GM06990 (cell line): ENCODE measurements around the gene PIEZO1.
A peak's percentile ranks its signal among the peaks of the same experiment; 100 is the strongest.

ENCODE experiments used
- DNase-seq: peaks from one replicate; pipeline ENCODE4 v3.0.0-alpha.2; 2011; ENCODE audit not compliant: insufficient read length; ENCODE audit errors: extremely low read depth
- H3K27me3 ChIP-seq: replicated peaks from 2 replicates; pipeline ENCODE4 v1.6.0; 2011; ENCODE audit warnings: low read length; ENCODE audit not compliant: control insufficient read depth, insufficient read depth
- H3K36me3 ChIP-seq: 2 replicates; pipeline ENCODE4 v1.5.1; 2011; ENCODE audit warnings: low read length; ENCODE audit not compliant: control insufficient read depth, insufficient read depth
- H3K4me3 ChIP-seq: replicated peaks from 2 replicates; pipeline ENCODE4 v1.5.1; 2011; ENCODE audit warnings: low read depth, mild to moderate bottlenecking, control low read depth, low read length
- TF ChIP-seq, protein P1 (sequence below): IDR thresholded peaks from 2 replicates; pipeline ENCODE4 v1.5.1; 2011; ENCODE audit warnings: low read length, control low read depth, mild to moderate bottlenecking, inconsistent platforms; ENCODE audit not compliant: insufficient read depth, poor library complexity, severe bottlenecking

Gene PIEZO1

DNA sequence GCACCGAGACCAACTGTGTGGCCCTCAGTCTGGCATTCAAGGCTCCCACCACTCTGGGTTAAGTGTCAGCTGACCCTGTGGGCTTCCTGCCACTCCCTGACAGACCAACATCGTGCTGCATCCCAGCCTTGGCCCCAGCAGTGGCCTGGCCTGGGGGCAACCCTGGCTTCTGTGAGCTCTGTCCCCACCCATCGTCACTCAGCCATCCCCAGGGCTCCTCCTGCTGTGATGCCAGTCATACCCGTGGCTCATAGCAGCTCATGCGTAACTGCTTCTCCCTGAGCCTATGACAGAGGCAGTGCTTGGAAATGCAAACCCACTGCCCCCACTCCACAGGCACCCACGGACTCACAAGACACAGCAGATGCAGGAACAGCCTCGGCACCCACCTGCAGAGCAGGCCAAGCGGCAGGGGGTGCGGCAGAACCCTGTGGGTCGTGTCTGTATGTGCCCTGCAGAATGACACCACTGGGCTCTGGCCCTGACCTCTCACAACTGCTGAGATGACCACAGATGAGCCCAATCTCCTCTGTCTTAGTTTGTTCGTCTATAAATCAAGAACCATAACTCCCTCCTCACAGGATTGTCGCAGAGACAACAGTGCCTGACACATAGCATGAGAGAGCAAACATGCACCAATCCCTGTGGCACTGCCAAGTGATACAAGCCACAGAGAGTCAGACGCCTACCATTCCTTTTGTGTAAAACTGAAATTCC lies 26.6 kb downstream of the PIEZO1 start:
- Histone ChIP-seq H3K36me3 (peaks cover 8% of the 10 kb centered on the region), H3K4me3 (no peak overlapping the region), H3K27me3 (no peaks in the 10 kb centered on the region)
- TF ChIP-seq, protein P1, sequence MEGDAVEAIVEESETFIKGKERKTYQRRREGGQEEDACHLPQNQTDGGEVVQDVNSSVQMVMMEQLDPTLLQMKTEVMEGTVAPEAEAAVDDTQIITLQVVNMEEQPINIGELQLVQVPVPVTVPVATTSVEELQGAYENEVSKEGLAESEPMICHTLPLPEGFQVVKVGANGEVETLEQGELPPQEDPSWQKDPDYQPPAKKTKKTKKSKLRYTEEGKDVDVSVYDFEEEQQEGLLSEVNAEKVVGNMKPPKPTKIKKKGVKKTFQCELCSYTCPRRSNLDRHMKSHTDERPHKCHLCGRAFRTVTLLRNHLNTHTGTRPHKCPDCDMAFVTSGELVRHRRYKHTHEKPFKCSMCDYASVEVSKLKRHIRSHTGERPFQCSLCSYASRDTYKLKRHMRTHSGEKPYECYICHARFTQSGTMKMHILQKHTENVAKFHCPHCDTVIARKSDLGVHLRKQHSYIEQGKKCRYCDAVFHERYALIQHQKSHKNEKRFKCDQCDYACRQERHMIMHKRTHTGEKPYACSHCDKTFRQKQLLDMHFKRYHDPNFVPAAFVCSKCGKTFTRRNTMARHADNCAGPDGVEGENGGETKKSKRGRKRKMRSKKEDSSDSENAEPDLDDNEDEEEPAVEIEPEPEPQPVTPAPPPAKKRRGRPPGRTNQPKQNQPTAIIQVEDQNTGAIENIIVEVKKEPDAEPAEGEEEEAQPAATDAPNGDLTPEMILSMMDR: no peak
- DNase-seq: no peak

DNA sequence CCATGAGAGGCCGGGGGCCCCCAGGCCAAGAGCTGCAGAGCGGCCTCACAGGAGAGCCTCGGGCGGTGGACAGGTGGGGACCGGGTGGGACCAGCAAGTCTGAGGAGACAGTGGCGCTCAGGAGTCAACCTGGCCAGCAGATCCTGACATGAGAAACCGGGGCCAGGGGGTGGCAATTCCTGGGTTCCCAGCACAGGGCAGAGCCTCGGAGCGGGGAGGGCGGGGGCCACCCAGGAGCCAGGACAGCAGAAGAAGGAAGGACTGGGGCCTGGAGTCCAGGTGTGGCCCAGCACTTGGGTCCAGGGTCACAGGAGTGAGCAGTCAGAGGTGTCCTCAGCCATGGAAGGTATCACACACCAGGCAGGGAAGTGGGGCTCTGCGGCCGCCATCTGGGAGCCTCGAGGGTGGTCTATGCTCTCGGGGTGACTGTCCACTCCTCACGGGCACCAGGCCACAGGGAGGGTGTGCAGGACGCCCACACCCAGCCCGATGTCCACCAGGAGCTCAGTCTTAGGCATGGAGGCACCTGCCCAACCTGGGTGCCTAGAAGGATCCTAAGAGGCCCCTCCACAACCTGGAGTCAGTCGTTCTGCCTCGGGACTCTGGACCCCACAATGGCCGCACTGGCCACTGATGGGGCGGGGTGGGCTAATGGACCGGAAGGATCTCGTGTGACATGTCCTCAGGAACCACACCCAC lies 29.1 kb downstream of the PIEZO1 start:
- no peak for DNase-seq
- TF ChIP-seq, protein P1: no peak
- H3K36me3 ChIP-seq: peaks cover 7% of the 10 kb centered on the region
- no peak overlapping the region for H3K4me3 ChIP-seq
- H3K27me3 ChIP-seq: no peaks in the 10 kb centered on the region

DNA sequence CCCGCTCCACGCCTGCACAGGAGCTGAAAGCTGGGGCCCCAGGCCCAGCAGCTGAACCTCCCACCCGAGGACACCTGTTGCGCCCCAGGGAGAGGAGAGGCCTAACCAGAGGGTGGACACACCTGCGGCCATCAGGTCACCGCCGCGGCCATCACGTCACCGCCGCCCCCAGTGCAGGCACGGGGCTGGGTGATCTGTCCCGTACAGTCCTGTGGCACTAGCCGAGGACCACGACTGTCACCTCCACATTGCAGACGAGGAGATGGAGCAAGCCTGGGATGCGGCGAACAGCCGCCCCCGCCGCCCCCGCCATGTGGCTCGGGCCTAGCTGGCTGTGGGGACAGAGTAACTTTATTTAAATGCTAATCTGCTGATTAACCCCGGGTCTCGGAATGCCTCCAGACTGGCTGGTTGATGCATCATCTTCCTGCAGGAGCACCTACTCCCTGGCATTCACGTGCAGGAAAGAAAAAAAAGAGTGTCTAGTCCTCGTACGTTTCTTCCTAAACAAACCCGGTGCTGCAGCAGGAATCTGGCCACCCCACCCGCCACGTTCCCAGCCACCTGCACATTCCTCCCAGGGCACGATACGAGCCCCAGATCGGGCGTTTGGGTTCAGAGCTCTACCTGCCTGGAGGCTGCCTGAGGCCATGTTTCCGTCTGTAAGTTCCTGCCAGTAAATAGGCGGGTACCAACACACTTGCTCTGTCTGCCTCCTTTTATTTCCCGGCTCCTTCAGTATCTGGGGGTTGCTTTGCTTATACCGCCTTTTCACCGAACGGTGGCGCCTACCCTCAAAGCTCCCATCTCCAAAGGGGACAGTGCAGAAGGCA lies 29.9 kb downstream of the PIEZO1 start:
- Histone ChIP-seq H3K4me3 (no peak overlapping the region), H3K36me3 (peaks cover 7% of the 10 kb centered on the region), H3K27me3 (no peaks in the 10 kb centered on the region)
- TF ChIP-seq, protein P1: peak; percentile 41
- no peak for DNase-seq

DNA sequence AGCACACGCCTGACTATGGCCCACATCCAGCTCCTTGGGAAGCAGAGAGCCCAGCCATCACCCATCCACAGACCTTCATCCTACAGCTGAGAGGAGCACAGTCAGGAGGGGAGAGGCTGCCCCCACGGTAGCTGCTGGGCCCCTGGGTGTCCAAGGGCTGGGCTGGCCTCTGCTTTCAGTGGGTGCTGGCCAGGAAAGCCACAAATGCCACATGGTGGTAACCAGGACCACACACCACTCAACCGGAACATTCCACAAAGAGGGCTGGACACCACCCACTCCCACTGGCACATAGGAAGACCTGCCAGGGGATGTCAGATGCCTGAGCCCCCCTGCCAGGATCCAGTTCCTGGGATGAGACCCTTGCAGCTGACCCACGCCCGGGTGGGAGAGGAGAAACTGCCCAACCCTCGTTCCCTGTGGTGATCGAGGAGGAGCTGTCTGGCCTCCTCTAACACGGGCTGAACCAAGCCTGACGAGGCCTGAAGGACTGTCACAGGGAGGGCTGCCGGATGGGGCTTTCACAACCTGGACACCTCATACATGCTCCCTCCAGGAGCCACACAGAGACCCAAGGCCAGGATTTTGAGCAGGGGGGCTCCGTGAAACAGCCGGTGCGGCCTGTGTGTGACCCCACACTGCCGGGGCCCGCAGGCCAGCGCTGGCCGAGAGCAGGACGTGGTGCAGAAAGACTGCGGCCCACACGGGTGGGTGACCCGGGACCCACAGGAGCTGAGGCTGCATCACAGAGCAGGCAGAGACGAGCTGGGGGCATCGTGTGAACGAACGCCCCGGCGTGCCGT lies 30.7 kb downstream of the PIEZO1 start:
- DNase-seq: no peak
- peaks cover 7% of the 10 kb centered on the region for H3K36me3 ChIP-seq
- H3K4me3 ChIP-seq: no peak overlapping the region
- no peaks in the 10 kb centered on the region for H3K27me3 ChIP-seq
- TF ChIP-seq, protein P1: no peak

DNA sequence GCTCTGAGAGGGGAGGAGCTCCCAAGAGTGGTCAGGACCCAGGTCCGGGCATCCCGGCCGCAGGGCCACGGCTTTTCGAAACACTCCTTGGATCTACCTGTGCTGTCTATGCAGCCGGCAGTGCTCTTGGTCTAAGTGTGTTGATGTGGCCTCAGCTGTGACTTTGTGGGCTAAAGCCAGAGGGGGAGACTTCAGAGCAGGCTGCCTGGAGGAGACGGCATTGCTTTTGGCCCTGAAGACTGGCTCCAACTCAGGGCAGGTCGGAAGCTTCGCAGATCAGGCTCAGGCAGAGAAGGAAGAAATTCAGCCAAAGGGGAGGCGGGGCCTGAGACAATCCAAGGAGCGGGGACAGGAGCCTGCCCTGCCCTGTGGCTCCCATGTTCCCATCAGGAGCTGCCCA lies 31.4 kb downstream of the PIEZO1 start:
- TF ChIP-seq, protein P1: no peak
- Histone ChIP-seq H3K4me3 (no peak overlapping the region), H3K27me3 (no peaks in the 10 kb centered on the region), H3K36me3 (peaks cover 7% of the 10 kb centered on the region)
- no peak for DNase-seq
